Fibroblast of lung (primary cell): Measurements from ENCODE around the gene SIK3.

Source experiments
- CTCF ChIP-seq, 2 donors: IDR thresholded peaks in 1 of 2; conservative IDR thresholded peaks in 1 of 2; 1 replicate in 1 of 2; 2 replicates in 1 of 2; pipeline ENCODE4 v1.5.1; 2011 to 2012; ENCODE audit warnings: low read length in 2 of 2, control low read depth in 1 of 2, inconsistent platforms in 1 of 2, low read depth in 1 of 2, mild to moderate bottlenecking in 1 of 2
- EZH2 ChIP-seq: IDR thresholded peaks from 2 replicates; pipeline ENCODE4 v1.5.1; 2012; ENCODE audit warnings: low read length, control low read depth, mild to moderate bottlenecking; ENCODE audit errors: missing control alignments

GRCh38 chr11:116864531-116864930, 233.7 kb downstream of the SIK3 start:
- no peak for TF ChIP-seq CTCF (conservative IDR thresholded peaks at IDR 0.05 in 1 of 2, IDR thresholded peaks at IDR 0.05 in 1 of 2; ENCODE audit: low read depth in 1 of 2, low read length in 2 of 2)
- no peak for TF ChIP-seq EZH2
